ENCODE results near the gene CMTM3. TPM values are rescaled to one million over a fixed set of nuclear protein-coding genes. Genes with fewer than 3 reads are reported as not detected.

Gene CMTM3
- total RNA-seq, 1 experiment from 2014 or later: 19.1 TPM

DNA sequence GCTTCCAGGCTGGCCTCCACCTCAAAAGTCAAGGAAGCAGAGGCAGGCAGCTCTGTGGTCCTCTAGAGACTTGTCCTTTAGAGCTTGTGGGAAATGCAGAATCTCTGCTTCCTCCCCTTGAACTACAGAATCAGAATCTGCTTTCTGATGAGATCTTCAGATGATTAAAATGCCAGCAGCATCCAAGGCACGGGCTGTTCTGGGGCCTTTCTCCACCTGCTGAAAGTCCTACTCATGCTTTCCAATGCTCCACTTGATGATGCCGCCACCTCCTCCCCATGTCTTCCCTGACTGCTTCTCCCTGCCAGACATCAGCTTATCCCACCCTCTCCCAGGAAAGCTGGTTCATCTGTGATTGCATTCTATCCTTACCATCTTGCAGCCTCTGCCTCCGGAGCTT, 33.3 kb downstream of the CMTM3 start (continued):
- TF ChIP-seq, protein P1, sequence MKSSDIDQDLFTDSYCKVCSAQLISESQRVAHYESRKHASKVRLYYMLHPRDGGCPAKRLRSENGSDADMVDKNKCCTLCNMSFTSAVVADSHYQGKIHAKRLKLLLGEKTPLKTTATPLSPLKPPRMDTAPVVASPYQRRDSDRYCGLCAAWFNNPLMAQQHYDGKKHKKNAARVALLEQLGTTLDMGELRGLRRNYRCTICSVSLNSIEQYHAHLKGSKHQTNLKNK (CRISPR knock-in tag; IDR thresholded peaks at IDR 0.05): no peak
- no peak for TF ChIP-seq ZBTB21 (CRISPR knock-in tag; IDR thresholded peaks at IDR 0.05; ENCODE audit: borderline replicate concordance)
- TF ChIP-seq, protein P2, sequence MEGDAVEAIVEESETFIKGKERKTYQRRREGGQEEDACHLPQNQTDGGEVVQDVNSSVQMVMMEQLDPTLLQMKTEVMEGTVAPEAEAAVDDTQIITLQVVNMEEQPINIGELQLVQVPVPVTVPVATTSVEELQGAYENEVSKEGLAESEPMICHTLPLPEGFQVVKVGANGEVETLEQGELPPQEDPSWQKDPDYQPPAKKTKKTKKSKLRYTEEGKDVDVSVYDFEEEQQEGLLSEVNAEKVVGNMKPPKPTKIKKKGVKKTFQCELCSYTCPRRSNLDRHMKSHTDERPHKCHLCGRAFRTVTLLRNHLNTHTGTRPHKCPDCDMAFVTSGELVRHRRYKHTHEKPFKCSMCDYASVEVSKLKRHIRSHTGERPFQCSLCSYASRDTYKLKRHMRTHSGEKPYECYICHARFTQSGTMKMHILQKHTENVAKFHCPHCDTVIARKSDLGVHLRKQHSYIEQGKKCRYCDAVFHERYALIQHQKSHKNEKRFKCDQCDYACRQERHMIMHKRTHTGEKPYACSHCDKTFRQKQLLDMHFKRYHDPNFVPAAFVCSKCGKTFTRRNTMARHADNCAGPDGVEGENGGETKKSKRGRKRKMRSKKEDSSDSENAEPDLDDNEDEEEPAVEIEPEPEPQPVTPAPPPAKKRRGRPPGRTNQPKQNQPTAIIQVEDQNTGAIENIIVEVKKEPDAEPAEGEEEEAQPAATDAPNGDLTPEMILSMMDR (IDR thresholded peaks at IDR 0.05): no peak

DNA sequence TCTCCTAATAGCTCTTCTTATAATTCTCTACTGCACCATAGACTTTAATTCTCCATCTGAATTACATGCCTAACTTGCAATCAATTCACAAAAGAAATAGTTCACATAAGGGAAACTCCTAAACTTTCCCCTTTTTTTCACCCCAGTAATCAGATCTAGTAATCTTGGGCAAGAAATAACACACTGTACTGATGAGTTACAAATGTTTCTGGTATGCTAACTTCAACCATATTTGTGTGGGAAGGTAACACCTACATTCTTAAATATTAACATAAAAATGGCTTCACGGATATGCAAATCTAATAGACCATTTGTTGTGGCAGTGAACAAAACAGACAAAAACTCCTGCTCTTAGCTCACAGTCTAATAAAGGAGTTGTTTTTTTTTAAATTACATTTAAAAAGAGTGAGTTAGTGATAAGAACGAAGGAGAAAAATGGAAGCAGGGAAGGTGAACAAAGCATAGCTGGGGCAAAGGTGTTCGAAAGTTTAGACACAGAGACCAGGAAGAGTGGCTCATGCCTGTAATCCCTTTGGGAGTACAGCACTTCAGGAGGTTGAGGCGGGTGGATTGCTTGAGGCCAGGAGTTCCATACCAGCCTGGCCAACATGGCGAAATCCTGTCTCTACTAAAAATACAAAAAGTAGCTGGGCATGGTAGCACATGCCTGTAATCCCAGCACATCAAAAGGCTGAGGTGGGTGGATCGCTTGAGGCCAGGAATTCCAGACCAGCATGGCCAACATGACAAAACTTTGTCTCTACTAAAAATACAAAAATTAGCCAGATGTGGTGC, 34.8 kb downstream of the CMTM3 start:
- Mint-ChIP-seq H3K27ac (peak overlapping the region; percentile 39), H3K36me3 (peaks cover 19% of the 10 kb centered on the region), H3K4me3 (no peak overlapping the region), H3K4me1 (peaks cover 37% of the 10 kb centered on the region), H3K27me3 (ENCODE audit: low read depth) (no peaks in the 10 kb centered on the region), H3K9me3 (no peaks in the 10 kb centered on the region)
- CTCF ChIA-PET: interaction anchor here (0.6 to 4.0 kb wide), 9 partner anchors 11 to 1164 kb away, joined by 3 to 32 read pairs (median 3); no protein-coding TSS in a partner anchor
- ATAC-seq (no peak; the same call in 1 of the 2 replicates), DNase-seq (ENCODE audit: low spot score) (no peak)
- no peak for TF ChIP-seq MXD4 (CRISPR knock-in tag; IDR thresholded peaks at IDR 0.05; ENCODE audit: borderline replicate concordance)
- TF ChIP-seq IRF2 (CRISPR knock-in tag; IDR thresholded peaks at IDR 0.05; ENCODE audit: borderline replicate concordance, low read depth): no peak
- TF ChIP-seq, protein P3, sequence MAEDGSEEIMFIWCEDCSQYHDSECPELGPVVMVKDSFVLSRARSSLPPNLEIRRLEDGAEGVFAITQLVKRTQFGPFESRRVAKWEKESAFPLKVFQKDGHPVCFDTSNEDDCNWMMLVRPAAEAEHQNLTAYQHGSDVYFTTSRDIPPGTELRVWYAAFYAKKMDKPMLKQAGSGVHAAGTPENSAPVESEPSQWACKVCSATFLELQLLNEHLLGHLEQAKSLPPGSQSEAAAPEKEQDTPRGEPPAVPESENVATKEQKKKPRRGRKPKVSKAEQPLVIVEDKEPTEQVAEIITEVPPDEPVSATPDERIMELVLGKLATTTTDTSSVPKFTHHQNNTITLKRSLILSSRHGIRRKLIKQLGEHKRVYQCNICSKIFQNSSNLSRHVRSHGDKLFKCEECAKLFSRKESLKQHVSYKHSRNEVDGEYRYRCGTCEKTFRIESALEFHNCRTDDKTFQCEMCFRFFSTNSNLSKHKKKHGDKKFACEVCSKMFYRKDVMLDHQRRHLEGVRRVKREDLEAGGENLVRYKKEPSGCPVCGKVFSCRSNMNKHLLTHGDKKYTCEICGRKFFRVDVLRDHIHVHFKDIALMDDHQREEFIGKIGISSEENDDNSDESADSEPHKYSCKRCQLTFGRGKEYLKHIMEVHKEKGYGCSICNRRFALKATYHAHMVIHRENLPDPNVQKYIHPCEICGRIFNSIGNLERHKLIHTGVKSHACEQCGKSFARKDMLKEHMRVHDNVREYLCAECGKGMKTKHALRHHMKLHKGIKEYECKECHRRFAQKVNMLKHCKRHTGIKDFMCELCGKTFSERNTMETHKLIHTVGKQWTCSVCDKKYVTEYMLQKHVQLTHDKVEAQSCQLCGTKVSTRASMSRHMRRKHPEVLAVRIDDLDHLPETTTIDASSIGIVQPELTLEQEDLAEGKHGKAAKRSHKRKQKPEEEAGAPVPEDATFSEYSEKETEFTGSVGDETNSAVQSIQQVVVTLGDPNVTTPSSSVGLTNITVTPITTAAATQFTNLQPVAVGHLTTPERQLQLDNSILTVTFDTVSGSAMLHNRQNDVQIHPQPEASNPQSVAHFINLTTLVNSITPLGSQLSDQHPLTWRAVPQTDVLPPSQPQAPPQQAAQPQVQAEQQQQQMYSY (CRISPR knock-in tag; IDR thresholded peaks at IDR 0.05): no peak
- no peak for TF ChIP-seq SOX15 (CRISPR knock-in tag; IDR thresholded peaks at IDR 0.05)
- TF ChIP-seq GTF2I (CRISPR knock-in tag; conservative IDR thresholded peaks at IDR 0.05): no peak
- no peak for TF ChIP-seq ZNF232 (CRISPR knock-in tag; IDR thresholded peaks at IDR 0.05)
- TF ChIP-seq NR3C1 (CRISPR knock-in tag; conservative IDR thresholded peaks at IDR 0.05; ENCODE audit: low read depth): no peak
- no peak for TF ChIP-seq ZBTB21 (CRISPR knock-in tag; IDR thresholded peaks at IDR 0.05; ENCODE audit: borderline replicate concordance)
- no peak for TF ChIP-seq TEAD1 (CRISPR knock-in tag; IDR thresholded peaks at IDR 0.05)
- TF ChIP-seq, protein P4, sequence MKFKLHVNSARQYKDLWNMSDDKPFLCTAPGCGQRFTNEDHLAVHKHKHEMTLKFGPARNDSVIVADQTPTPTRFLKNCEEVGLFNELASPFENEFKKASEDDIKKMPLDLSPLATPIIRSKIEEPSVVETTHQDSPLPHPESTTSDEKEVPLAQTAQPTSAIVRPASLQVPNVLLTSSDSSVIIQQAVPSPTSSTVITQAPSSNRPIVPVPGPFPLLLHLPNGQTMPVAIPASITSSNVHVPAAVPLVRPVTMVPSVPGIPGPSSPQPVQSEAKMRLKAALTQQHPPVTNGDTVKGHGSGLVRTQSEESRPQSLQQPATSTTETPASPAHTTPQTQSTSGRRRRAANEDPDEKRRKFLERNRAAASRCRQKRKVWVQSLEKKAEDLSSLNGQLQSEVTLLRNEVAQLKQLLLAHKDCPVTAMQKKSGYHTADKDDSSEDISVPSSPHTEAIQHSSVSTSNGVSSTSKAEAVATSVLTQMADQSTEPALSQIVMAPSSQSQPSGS (CRISPR knock-in tag; IDR thresholded peaks at IDR 0.05; ENCODE audit: borderline replicate concordance, low read depth): no peak
- TF ChIP-seq, protein P5, sequence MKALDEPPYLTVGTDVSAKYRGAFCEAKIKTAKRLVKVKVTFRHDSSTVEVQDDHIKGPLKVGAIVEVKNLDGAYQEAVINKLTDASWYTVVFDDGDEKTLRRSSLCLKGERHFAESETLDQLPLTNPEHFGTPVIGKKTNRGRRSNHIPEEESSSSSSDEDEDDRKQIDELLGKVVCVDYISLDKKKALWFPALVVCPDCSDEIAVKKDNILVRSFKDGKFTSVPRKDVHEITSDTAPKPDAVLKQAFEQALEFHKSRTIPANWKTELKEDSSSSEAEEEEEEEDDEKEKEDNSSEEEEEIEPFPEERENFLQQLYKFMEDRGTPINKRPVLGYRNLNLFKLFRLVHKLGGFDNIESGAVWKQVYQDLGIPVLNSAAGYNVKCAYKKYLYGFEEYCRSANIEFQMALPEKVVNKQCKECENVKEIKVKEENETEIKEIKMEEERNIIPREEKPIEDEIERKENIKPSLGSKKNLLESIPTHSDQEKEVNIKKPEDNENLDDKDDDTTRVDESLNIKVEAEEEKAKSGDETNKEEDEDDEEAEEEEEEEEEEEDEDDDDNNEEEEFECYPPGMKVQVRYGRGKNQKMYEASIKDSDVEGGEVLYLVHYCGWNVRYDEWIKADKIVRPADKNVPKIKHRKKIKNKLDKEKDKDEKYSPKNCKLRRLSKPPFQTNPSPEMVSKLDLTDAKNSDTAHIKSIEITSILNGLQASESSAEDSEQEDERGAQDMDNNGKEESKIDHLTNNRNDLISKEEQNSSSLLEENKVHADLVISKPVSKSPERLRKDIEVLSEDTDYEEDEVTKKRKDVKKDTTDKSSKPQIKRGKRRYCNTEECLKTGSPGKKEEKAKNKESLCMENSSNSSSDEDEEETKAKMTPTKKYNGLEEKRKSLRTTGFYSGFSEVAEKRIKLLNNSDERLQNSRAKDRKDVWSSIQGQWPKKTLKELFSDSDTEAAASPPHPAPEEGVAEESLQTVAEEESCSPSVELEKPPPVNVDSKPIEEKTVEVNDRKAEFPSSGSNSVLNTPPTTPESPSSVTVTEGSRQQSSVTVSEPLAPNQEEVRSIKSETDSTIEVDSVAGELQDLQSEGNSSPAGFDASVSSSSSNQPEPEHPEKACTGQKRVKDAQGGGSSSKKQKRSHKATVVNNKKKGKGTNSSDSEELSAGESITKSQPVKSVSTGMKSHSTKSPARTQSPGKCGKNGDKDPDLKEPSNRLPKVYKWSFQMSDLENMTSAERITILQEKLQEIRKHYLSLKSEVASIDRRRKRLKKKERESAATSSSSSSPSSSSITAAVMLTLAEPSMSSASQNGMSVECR (CRISPR knock-in tag; IDR thresholded peaks at IDR 0.05; ENCODE audit: borderline replicate concordance): no peak
- TF ChIP-seq SMAD3 (CRISPR knock-in tag; IDR thresholded peaks at IDR 0.05; ENCODE audit: borderline replicate concordance): no peak
- no peak for TF ChIP-seq ETV6 (CRISPR knock-in tag; IDR thresholded peaks at IDR 0.05)
- POLR2A ChIA-PET: no interaction called here
